H9 (cell line): ENCODE data around the gene LRRC10. TPM values are rescaled to one million over a fixed set of nuclear protein-coding genes. Genes with fewer than 3 reads are reported as not detected.

ENCODE experiments used
- DNase-seq: peaks from one replicate; pipeline ENCODE4 v3.0.0-alpha.2; 2017
- H2AFZ ChIP-seq: one replicate; pipeline ENCODE4 v1.6.1; 2013; ENCODE audit warnings: mild to moderate bottlenecking, low read length, control low read depth, moderate library complexity
- H2AK5ac ChIP-seq: 2 replicates; pipeline ENCODE4 v1.6.1; 2013; ENCODE audit warnings: low read length, control low read depth, mixed read lengths; ENCODE audit not compliant: insufficient read length
- H2BK120ac ChIP-seq: one replicate; pipeline ENCODE4 v1.6.1; 2013; ENCODE audit warnings: low read depth, mild to moderate bottlenecking, low read length, control low read depth, inconsistent platforms; ENCODE audit not compliant: poor library complexity, severe bottlenecking
- H2BK12ac ChIP-seq: 2 replicates; pipeline ENCODE4 v1.6.1; 2013; ENCODE audit warnings: low read length, control low read depth, mixed read lengths, low read depth; ENCODE audit not compliant: insufficient read length
- H2BK15ac ChIP-seq: 2 replicates; pipeline ENCODE4 v1.6.1; 2013; ENCODE audit warnings: low read depth, low read length, control low read depth
- H2BK20ac ChIP-seq: one replicate; pipeline ENCODE4 v1.6.1; 2013; ENCODE audit warnings: low read depth, mild to moderate bottlenecking, low read length, control low read depth, inconsistent platforms; ENCODE audit not compliant: poor library complexity, severe bottlenecking
- H2BK5ac ChIP-seq: 2 replicates; pipeline ENCODE4 v1.6.1; 2013; ENCODE audit warnings: low read length, control low read depth, mixed read lengths; ENCODE audit not compliant: insufficient read length
- H3K14ac ChIP-seq: 2 replicates; pipeline ENCODE4 v1.6.1; 2013; ENCODE audit warnings: low read length, control low read depth; ENCODE audit not compliant: insufficient read depth
- H3K18ac ChIP-seq: 2 replicates; pipeline ENCODE4 v1.6.1; 2013; ENCODE audit warnings: low read depth, mild to moderate bottlenecking, mixed read lengths, low read length, control low read depth; ENCODE audit not compliant: insufficient read length
- H3K23ac ChIP-seq: 2 replicates; pipeline ENCODE4 v1.6.1; 2013; ENCODE audit warnings: low read length, control low read depth, mixed read lengths, low read depth; ENCODE audit not compliant: insufficient read length
- H3K23me2 ChIP-seq: 2 replicates; pipeline ENCODE4 v1.6.1; 2013; ENCODE audit warnings: low read depth, mild to moderate bottlenecking, mixed read lengths, low read length, control low read depth; ENCODE audit not compliant: insufficient read length, poor library complexity, severe bottlenecking
- H3K27ac ChIP-seq: 2 replicates; pipeline ENCODE4 v1.5.1; 2013; ENCODE audit warnings: low read length, control low read depth, mixed read lengths, low read depth; ENCODE audit not compliant: insufficient read length
- H3K27me3 ChIP-seq: 2 replicates; pipeline ENCODE4 v1.6.1; 2013; ENCODE audit warnings: low read length, control low read depth, inconsistent platforms; ENCODE audit not compliant: insufficient read depth
- H3K4ac ChIP-seq: 2 replicates; pipeline ENCODE4 v1.6.1; 2013; ENCODE audit warnings: low read depth, mild to moderate bottlenecking, control low read depth, inconsistent platforms, low read length, moderate library complexity
- H3K4me1 ChIP-seq: 2 replicates; pipeline ENCODE4 v1.6.1; 2013; ENCODE audit warnings: low read length, control low read depth, inconsistent platforms; ENCODE audit not compliant: insufficient read depth
- H3K4me2 ChIP-seq: 2 replicates; pipeline ENCODE4 v1.6.1; 2013; ENCODE audit warnings: low read length, control low read depth, mixed read lengths; ENCODE audit not compliant: insufficient read length, insufficient read depth
- H3K56ac ChIP-seq: 2 replicates; pipeline ENCODE4 v1.6.1; 2013; ENCODE audit warnings: low read depth, mild to moderate bottlenecking, mixed read lengths, low read length, control low read depth; ENCODE audit not compliant: insufficient read length
- H3K79me1 ChIP-seq: 2 replicates; pipeline ENCODE4 v1.6.1; 2013; ENCODE audit warnings: low read depth, mild to moderate bottlenecking, moderate library complexity, low read length, control low read depth, inconsistent platforms; ENCODE audit not compliant: insufficient read depth, poor library complexity, severe bottlenecking
- H3K79me2 ChIP-seq: 2 replicates; pipeline ENCODE4 v1.6.1; 2013; ENCODE audit warnings: low read length, control low read depth, inconsistent platforms; ENCODE audit not compliant: insufficient read depth
- H3K9ac ChIP-seq: 2 replicates; pipeline ENCODE4 v1.6.1; 2013; ENCODE audit warnings: low read length, control low read depth, mixed read lengths; ENCODE audit not compliant: insufficient read length; ENCODE audit errors: extremely low read depth
- H3K9me3 ChIP-seq: one replicate; pipeline ENCODE4 v1.6.1; 2013; ENCODE audit warnings: low read depth, low read length, inconsistent platforms; ENCODE audit not compliant: control insufficient read depth
- H3T11ph ChIP-seq: one replicate; pipeline ENCODE4 v1.6.1; 2013; ENCODE audit warnings: mild to moderate bottlenecking, low read length, control low read depth, inconsistent platforms
- H4K20me1 ChIP-seq: one replicate; pipeline ENCODE4 v1.6.1; 2013; ENCODE audit not compliant: control insufficient read depth, insufficient read length, insufficient read depth
- H4K5ac ChIP-seq: 2 replicates; pipeline ENCODE4 v1.6.1; 2013; ENCODE audit warnings: low read depth, mild to moderate bottlenecking, mixed read lengths, low read length, control low read depth; ENCODE audit not compliant: insufficient read length
- H4K8ac ChIP-seq: replicated peaks from 2 replicates; pipeline ENCODE4 v1.6.1; 2013; ENCODE audit warnings: low read length, control low read depth, mixed read lengths, low read depth; ENCODE audit not compliant: insufficient read length
- H4K91ac ChIP-seq: 2 replicates; pipeline ENCODE4 v1.6.1; 2013; ENCODE audit warnings: low read depth, mild to moderate bottlenecking, moderate library complexity, mixed read lengths, low read length, control low read depth; ENCODE audit not compliant: insufficient read length
- H3K27ac Mint-ChIP-seq, 3 experiments: 2 replicates in 2 of 3; 3 replicates in 1 of 3; pipeline ENCODE4 v1.8.0; 2020 to 2021; ENCODE audit warnings: mixed read lengths in 3 of 3, mild to moderate bottlenecking in 1 of 3, moderate library complexity in 1 of 3
- H3K27me3 Mint-ChIP-seq: 2 replicates; pipeline ENCODE4 v1.8.0; 2021; ENCODE audit warnings: low read depth, mild to moderate bottlenecking, moderate library complexity, mixed read lengths
- H3K36me3 Mint-ChIP-seq, 3 experiments: 2 replicates in 2 of 3; 3 replicates in 1 of 3; pipeline ENCODE4 v1.8.0; 2020 to 2021; ENCODE audit warnings: low read depth in 3 of 3, mixed read lengths in 3 of 3; ENCODE audit not compliant: insufficient read depth in 1 of 3
- H3K4me1 Mint-ChIP-seq, 2 experiments: 2 replicates each; pipeline ENCODE4 v1.8.0; 2020; ENCODE audit warnings: mixed read lengths in 2 of 2
- H3K4me3 Mint-ChIP-seq, 2 experiments: 2 replicates in 1 of 2; 3 replicates in 1 of 2; pipeline ENCODE4 v1.8.0; 2020 to 2021; ENCODE audit warnings: mild to moderate bottlenecking in 2 of 2, mixed read lengths in 2 of 2, moderate library complexity in 1 of 2
- H3K9me3 Mint-ChIP-seq, 2 experiments: 2 replicates in 1 of 2; 3 replicates in 1 of 2; pipeline ENCODE4 v1.8.0; 2020; ENCODE audit warnings: mild to moderate bottlenecking in 2 of 2, mixed read lengths in 2 of 2, moderate library complexity in 1 of 2
- WGBS: extraction: QIAGEN DNeasy Blood & Tissue Kit; methylation state at CpG from one replicate; pipeline ENCODE4 v1.1.7; 2013; ENCODE audit warnings: missing lambda C conversion rate, low lambda C conversion rate, mixed read lengths; ENCODE audit not compliant: insufficient read length; ENCODE audit errors: extremely low coverage; 5-methylcytosine and 5-hydroxymethylcytosine counted together
- total RNA-seq: library from RNA; stranded (reverse); gene quantifications from 2 replicates; pipeline ENCODE4 v1.2.1, GENCODE V29; 2021
- TF ChIP-seq, protein P1 (sequence below): fragments of 200-600 bp; sonication (generic); conservative IDR thresholded peaks from 3 replicates; pipeline ENCODE4 v1.8.0; 2021; ENCODE audit warnings: antibody characterized with exemption, mild to moderate bottlenecking

Gene LRRC10
- total RNA-seq, 1 experiment from 2014 or later, result not detected

DNA sequence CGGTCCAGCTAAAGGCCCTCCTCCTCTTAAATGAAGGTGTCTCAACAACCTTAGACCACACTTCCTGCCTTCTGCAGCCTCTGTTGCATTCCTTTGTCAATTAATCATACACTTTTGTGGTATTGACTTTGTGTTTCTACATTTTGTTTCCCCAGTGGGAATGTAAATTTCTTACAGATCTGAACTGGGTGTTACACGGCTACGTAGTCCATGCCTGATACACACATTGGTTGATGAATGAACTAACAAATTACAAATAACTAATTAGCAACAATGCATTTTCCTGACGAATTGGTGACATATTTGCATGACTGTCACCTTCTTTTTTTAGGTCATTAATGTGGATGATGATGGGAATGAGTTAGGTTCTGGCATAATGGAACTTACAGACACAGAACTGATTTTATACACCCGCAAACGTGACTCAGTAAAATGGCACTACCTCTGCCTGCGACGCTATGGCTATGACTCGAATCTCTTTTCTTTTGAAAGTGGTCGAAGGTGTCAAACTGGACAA, 40.6 kb downstream of the LRRC10 start:
- no peak overlapping the region for H2AK5ac ChIP-seq
- no CpG with 5 or more reads among the region's 10 CpGs for WGBS

More for the DNA sequence above, 40.6 kb downstream of the LRRC10 start:
- H4K8ac ChIP-seq, result no peak overlapping the region
- no peak overlapping the region for H2BK20ac ChIP-seq
- H3K4me3 Mint-ChIP-seq, result no peak overlapping the region
- no peaks in the 10 kb centered on the region for H3K27me3 ChIP-seq
- no peaks in the 10 kb centered on the region for H3K27me3 Mint-ChIP-seq
- no peak overlapping the region for H3K18ac ChIP-seq
- H3K23ac ChIP-seq, result no peak overlapping the region
- peak overlapping the region in 1 of 3 experiments; percentile 31; a peak in 2 of 7 replicates for H3K27ac Mint-ChIP-seq
- no peak overlapping the region for H3K27ac ChIP-seq
- H3K4me1 ChIP-seq, result no peaks in the 10 kb centered on the region
- no peak for DNase-seq
- H3K56ac ChIP-seq, result no peak overlapping the region
- H4K20me1 ChIP-seq, result no peaks in the 10 kb centered on the region
- no peak overlapping the region for H3K14ac ChIP-seq
- no peaks in the 10 kb centered on the region for H3K79me2 ChIP-seq
- H3K23me2 ChIP-seq, result no peaks in the 10 kb centered on the region
- H3K4me1 Mint-ChIP-seq, result no peaks in the 10 kb centered on the region
- no peaks in the 10 kb centered on the region for H3K9me3 ChIP-seq
- no peak overlapping the region for H4K5ac ChIP-seq
- no peaks in the 10 kb centered on the region for H3K9me3 Mint-ChIP-seq
- no peak overlapping the region for H3K4ac ChIP-seq
- H2BK15ac ChIP-seq, result no peak overlapping the region
- no peak overlapping the region for H4K91ac ChIP-seq
- H3K36me3 Mint-ChIP-seq, result peaks cover 20 to 45% (median 38%) of the 10 kb centered on the region in 3 experiments
- no peak overlapping the region for H2BK12ac ChIP-seq
- H3T11ph ChIP-seq, result no peak overlapping the region
- H3K4me2 ChIP-seq, result no peak overlapping the region
- no peak overlapping the region for H2BK5ac ChIP-seq
- H3K9ac ChIP-seq, result no peak overlapping the region
- H2BK120ac ChIP-seq, result no peak overlapping the region
- no peaks in the 10 kb centered on the region for H3K79me1 ChIP-seq
- H2AFZ ChIP-seq, result no peak overlapping the region
- TF ChIP-seq, protein P1, sequence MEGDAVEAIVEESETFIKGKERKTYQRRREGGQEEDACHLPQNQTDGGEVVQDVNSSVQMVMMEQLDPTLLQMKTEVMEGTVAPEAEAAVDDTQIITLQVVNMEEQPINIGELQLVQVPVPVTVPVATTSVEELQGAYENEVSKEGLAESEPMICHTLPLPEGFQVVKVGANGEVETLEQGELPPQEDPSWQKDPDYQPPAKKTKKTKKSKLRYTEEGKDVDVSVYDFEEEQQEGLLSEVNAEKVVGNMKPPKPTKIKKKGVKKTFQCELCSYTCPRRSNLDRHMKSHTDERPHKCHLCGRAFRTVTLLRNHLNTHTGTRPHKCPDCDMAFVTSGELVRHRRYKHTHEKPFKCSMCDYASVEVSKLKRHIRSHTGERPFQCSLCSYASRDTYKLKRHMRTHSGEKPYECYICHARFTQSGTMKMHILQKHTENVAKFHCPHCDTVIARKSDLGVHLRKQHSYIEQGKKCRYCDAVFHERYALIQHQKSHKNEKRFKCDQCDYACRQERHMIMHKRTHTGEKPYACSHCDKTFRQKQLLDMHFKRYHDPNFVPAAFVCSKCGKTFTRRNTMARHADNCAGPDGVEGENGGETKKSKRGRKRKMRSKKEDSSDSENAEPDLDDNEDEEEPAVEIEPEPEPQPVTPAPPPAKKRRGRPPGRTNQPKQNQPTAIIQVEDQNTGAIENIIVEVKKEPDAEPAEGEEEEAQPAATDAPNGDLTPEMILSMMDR, result no peak
